ENCODE data around the gene RIMBP3B.
"Not testable (repeated sequence)": the region's sequence is repeated elsewhere in the genome, so short reads cannot be mapped to it uniquely, and the experiment has no call there.

- TF ChIP-seq ZNF274 (IDR thresholded peaks at IDR 0.05; ENCODE audit: borderline replicate concordance, extremely low read depth, low read length); CTCF (IDR thresholded peaks at IDR 0.05; ENCODE audit: control extremely low read depth in 1 of 3, insufficient read depth in 1 of 3, low read depth in 1 of 3, low read length in 3 of 3); POLR2AphosphoS5 (IDR thresholded peaks at IDR 0.05; ENCODE audit: low read depth, low read length); CBX8 (IDR thresholded peaks at IDR 0.05; ENCODE audit: borderline replicate concordance, low read depth, low read length); POLR2A (IDR thresholded peaks at IDR 0.05; ENCODE audit: control extremely low read depth in 1 of 2, low read depth in 2 of 2, low read length in 2 of 2); BRCA1 (IDR thresholded peaks at IDR 0.05; ENCODE audit: low read depth, low read length); USF2 (IDR thresholded peaks at IDR 0.05; ENCODE audit: low read length); HDAC2 (IDR thresholded peaks at IDR 0.05; ENCODE audit: borderline replicate concordance in 1 of 2, low read depth in 2 of 2, low read length in 2 of 2); RXRA (IDR thresholded peaks at IDR 0.05; ENCODE audit: insufficient read depth, low read depth, low read length); MAFK (IDR thresholded peaks at IDR 0.05; ENCODE audit: low read depth, low read length); EZH2 (IDR thresholded peaks at IDR 0.05; ENCODE audit: low read depth, low read length, severe bottlenecking): not testable (repeated sequence)
Observed at GRCh38 chr22:21394613-21395012, 11.1 kb downstream of the RIMBP3B start.
